Measurements from ENCODE around the gene ERRFI1.

The ERRFI1 gene

GRCh38 chr1:8020032-8020431 lies 6.1 kb downstream of the ERRFI1 start:
- TF ChIP-seq MAX (IDR thresholded peaks at IDR 0.05) = peak; percentile 9; the same call in 1 of the 2 replicates
- TF ChIP-seq RAD21 (IDR thresholded peaks at IDR 0.05; ENCODE audit: low read depth) = no peak
- TF ChIP-seq TAF1 (IDR thresholded peaks at IDR 0.05; ENCODE audit: low read depth) = no peak
- TF ChIP-seq NFIC (IDR thresholded peaks at IDR 0.05) = peak; percentile 53
- TF ChIP-seq YY1 (IDR thresholded peaks at IDR 0.05; ENCODE audit: low read depth) = 0 out of 2 replicates have a peak, but pooled peaks have one; percentile 25
- peak; percentile 61; the same call in 1 of the 2 replicates for TF ChIP-seq CEBPB (IDR thresholded peaks at IDR 0.05)
- no peak for TF ChIP-seq REST (IDR thresholded peaks at IDR 0.05; ENCODE audit: low read depth)
- no peak for TF ChIP-seq ZBTB7A (IDR thresholded peaks at IDR 0.05; ENCODE audit: low read depth)
- peak; percentile 91 for TF ChIP-seq TEAD4 (IDR thresholded peaks at IDR 0.05)
- peak; percentile 81 for TF ChIP-seq EP300 (IDR thresholded peaks at IDR 0.05; ENCODE audit: borderline replicate concordance)
- TF ChIP-seq FOXM1 (IDR thresholded peaks at IDR 0.05; ENCODE audit: borderline replicate concordance, low read depth) = peak; percentile 46; the same call in 1 of the 2 replicates
- TF ChIP-seq TCF12 (IDR thresholded peaks at IDR 0.05; ENCODE audit: low read depth) = peak; percentile 78; the same call in 1 of the 2 replicates
- TF ChIP-seq EGR1 (IDR thresholded peaks at IDR 0.05) = no peak
- TF ChIP-seq USF1 (IDR thresholded peaks at IDR 0.05) = no peak
- TF ChIP-seq CREB1 (IDR thresholded peaks at IDR 0.05; ENCODE audit: low read depth) = no peak

GRCh38 chr1:8019229-8019620 lies 6.9 kb downstream of the ERRFI1 start:
- TF ChIP-seq TCF12 (IDR thresholded peaks at IDR 0.05; ENCODE audit: low read depth) (no peak), EGR1 (IDR thresholded peaks at IDR 0.05) (no peak), CREB1 (IDR thresholded peaks at IDR 0.05; ENCODE audit: low read depth) (no peak), ZBTB7A (IDR thresholded peaks at IDR 0.05; ENCODE audit: low read depth) (no peak), RAD21 (IDR thresholded peaks at IDR 0.05; ENCODE audit: low read depth) (no peak), CEBPB (IDR thresholded peaks at IDR 0.05) (no peak), REST (IDR thresholded peaks at IDR 0.05; ENCODE audit: low read depth) (no peak)

GRCh38 chr1:8018492-8019228 lies 7.4 kb downstream of the ERRFI1 start:
- peak; percentile 75 for TF ChIP-seq TEAD4 (IDR thresholded peaks at IDR 0.05)
- no peak for TF ChIP-seq RAD21 (IDR thresholded peaks at IDR 0.05; ENCODE audit: low read depth)
- no peak for TF ChIP-seq EGR1 (IDR thresholded peaks at IDR 0.05)
- peak; percentile 43; the same call in 1 of the 2 replicates for TF ChIP-seq EP300 (IDR thresholded peaks at IDR 0.05; ENCODE audit: borderline replicate concordance)

GRCh38 chr1:8017495-8018197 lies 8.5 kb downstream of the ERRFI1 start:
- TF ChIP-seq TCF12 (IDR thresholded peaks at IDR 0.05; ENCODE audit: low read depth) = peak; percentile 68
- peak; percentile 88 for TF ChIP-seq NFIC (IDR thresholded peaks at IDR 0.05)
- TF ChIP-seq REST (IDR thresholded peaks at IDR 0.05; ENCODE audit: low read depth) = no peak
- TF ChIP-seq CEBPB (IDR thresholded peaks at IDR 0.05) = peak; percentile 96
- no peak for TF ChIP-seq EGR1 (IDR thresholded peaks at IDR 0.05)
- TF ChIP-seq ZBTB7A (IDR thresholded peaks at IDR 0.05; ENCODE audit: low read depth) = no peak
- TF ChIP-seq CREB1 (IDR thresholded peaks at IDR 0.05; ENCODE audit: low read depth) = no peak
- peak; percentile 73 for TF ChIP-seq TEAD4 (IDR thresholded peaks at IDR 0.05)
- peak; percentile 42; the same call in 1 of the 2 replicates for TF ChIP-seq EP300 (IDR thresholded peaks at IDR 0.05; ENCODE audit: borderline replicate concordance)
- TF ChIP-seq TAF1 (IDR thresholded peaks at IDR 0.05; ENCODE audit: low read depth) = no peak
- TF ChIP-seq MAX (IDR thresholded peaks at IDR 0.05) = no peak
- no peak for TF ChIP-seq FOXM1 (IDR thresholded peaks at IDR 0.05; ENCODE audit: borderline replicate concordance, low read depth)
- TF ChIP-seq USF1 (IDR thresholded peaks at IDR 0.05) = no peak
- no peak for TF ChIP-seq YY1 (IDR thresholded peaks at IDR 0.05; ENCODE audit: low read depth)
- no peak for TF ChIP-seq RAD21 (IDR thresholded peaks at IDR 0.05; ENCODE audit: low read depth)

Measured in Ishikawa (cell line).